ENCODE results near the gene MITF.

GRCh38 chr3:69838217-69838616, 99.0 kb downstream of the MITF start:
- TF ChIP-seq, protein P1, sequence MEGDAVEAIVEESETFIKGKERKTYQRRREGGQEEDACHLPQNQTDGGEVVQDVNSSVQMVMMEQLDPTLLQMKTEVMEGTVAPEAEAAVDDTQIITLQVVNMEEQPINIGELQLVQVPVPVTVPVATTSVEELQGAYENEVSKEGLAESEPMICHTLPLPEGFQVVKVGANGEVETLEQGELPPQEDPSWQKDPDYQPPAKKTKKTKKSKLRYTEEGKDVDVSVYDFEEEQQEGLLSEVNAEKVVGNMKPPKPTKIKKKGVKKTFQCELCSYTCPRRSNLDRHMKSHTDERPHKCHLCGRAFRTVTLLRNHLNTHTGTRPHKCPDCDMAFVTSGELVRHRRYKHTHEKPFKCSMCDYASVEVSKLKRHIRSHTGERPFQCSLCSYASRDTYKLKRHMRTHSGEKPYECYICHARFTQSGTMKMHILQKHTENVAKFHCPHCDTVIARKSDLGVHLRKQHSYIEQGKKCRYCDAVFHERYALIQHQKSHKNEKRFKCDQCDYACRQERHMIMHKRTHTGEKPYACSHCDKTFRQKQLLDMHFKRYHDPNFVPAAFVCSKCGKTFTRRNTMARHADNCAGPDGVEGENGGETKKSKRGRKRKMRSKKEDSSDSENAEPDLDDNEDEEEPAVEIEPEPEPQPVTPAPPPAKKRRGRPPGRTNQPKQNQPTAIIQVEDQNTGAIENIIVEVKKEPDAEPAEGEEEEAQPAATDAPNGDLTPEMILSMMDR (IDR thresholded peaks at IDR 0.05; ENCODE audit: low read depth, low read length) = no peak
- TF ChIP-seq POLR2A (IDR thresholded peaks at IDR 0.05; ENCODE audit: extremely low read depth, insufficient read length) (no peak), MYC (IDR thresholded peaks at IDR 0.05; ENCODE audit: low read depth, low read length) (no peak)
